HepG2 (cell line): ENCODE results near the gene FNDC4. TPM values are rescaled to one million over a fixed set of nuclear protein-coding genes. Genes with fewer than 3 reads are reported as not detected.

ENCODE experiments used
- ATAC-seq: fragments of 200-7000 bp; cut with Tn5 transposase; 3 replicates; pipeline ENCODE4 v1.9.1; 2020; ENCODE audit warnings: mild to moderate bottlenecking, moderate library complexity
- BruUV-seq: library from RNA; stranded (reverse); fragments of 400-500 nt; replicated peaks from 2 replicates; lab custom pipeline; 2021; lab: Mats Ljungman, UMichigan
- CTCF ChIA-PET: fragments of 300-600 bp; formaldehyde crosslinking; extraction: SDS; loops from one replicate; lab custom pipeline; 2021; ENCODE audit warnings: low total read pairs, inconsistent platforms, low intra/inter-chr PET ratio; lab: Yijun Ruan, JAX
- POLR2A ChIA-PET: fragments of 350-600 bp; sonication (Branson Sonifier 250); formaldehyde crosslinking; loops from one replicate; lab custom pipeline; 2020; ENCODE audit warnings: antibody characterized with exemption, inconsistent platforms; lab: Yijun Ruan, JAX
- DNase-seq: peaks from one replicate; pipeline ENCODE4 v3.0.0-alpha.2; 2015; ENCODE audit warnings: low spot score
- FAIRE-seq: peaks from 3 replicates; lab custom pipeline; 2011; peaks lifted over from hg19 to GRCh38; lab: Jason Lieb, UNC
- H2AFZ ChIP-seq: one replicate; pipeline ENCODE4 v1.6.1; 2011; ENCODE audit warnings: low read length, inconsistent platforms
- H3K27ac ChIP-seq: fragments of 300-600 bp; 3 replicates; pipeline ENCODE4 v1.8.0; 2011; ENCODE audit warnings: mixed run types, mild to moderate bottlenecking, mixed read lengths, low read length, inconsistent platforms; ENCODE audit not compliant: insufficient read depth; ENCODE audit errors: extremely low read length
- H3K27me3 ChIP-seq, 2 experiments: fragments of 200-600 bp in 1 of 2; 2 replicates in 1 of 2; 3 replicates in 1 of 2; pipeline versions ENCODE4 v1.6.0 to v1.8.0; 2011; ENCODE audit warnings: low read length in 2 of 2, mild to moderate bottlenecking in 2 of 2, moderate library complexity in 2 of 2, inconsistent platforms in 1 of 2; ENCODE audit not compliant: insufficient read depth in 2 of 2, control insufficient read depth in 1 of 2
- H3K36me3 ChIP-seq, 2 experiments: fragments of 200-600 bp in 1 of 2; replicated peaks in 1 of 2; 2 replicates in 1 of 2; 3 replicates in 1 of 2; pipeline versions ENCODE4 v1.5.1 to v1.8.0; 2011; ENCODE audit warnings: low read length in 2 of 2, inconsistent platforms in 1 of 2; ENCODE audit not compliant: insufficient read depth in 2 of 2, control insufficient read depth in 1 of 2
- H3K4me1 ChIP-seq: 2 replicates; pipeline ENCODE4 v1.5.1; 2012; ENCODE audit warnings: low read length, inconsistent platforms; ENCODE audit not compliant: insufficient read depth
- H3K4me2 ChIP-seq: 2 replicates; pipeline ENCODE4 v1.6.0; 2011; ENCODE audit warnings: low read depth, low read length, inconsistent platforms
- H3K4me3 ChIP-seq, 3 experiments: fragments of 200-600 bp in 1 of 3; sonication (generic), shearing (Covaris generic) in 1 of 3; replicated peaks in 1 of 3; 2 replicates each; pipeline ENCODE4 v1.5.1; 2011 to 2016; ENCODE audit warnings: low read length in 3 of 3, inconsistent platforms in 2 of 3, low read depth in 2 of 3, mild to moderate bottlenecking in 2 of 3, control low read depth in 1 of 3, mixed read lengths in 1 of 3; ENCODE audit not compliant: insufficient read depth in 1 of 3
- H3K79me2 ChIP-seq: one replicate; pipeline ENCODE4 v1.6.1; 2011; ENCODE audit warnings: low read length, inconsistent platforms; ENCODE audit not compliant: insufficient read depth
- H3K9ac ChIP-seq: 2 replicates; pipeline ENCODE4 v1.6.0; 2011; ENCODE audit warnings: mild to moderate bottlenecking, low read depth, low read length, inconsistent platforms; ENCODE audit not compliant: insufficient read depth
- H3K9me3 ChIP-seq: 2 replicates; pipeline ENCODE4 v1.5.1; 2012; ENCODE audit warnings: mild to moderate bottlenecking, low read length
- H4K20me1 ChIP-seq: 2 replicates; pipeline ENCODE4 v1.6.0; 2011; ENCODE audit warnings: inconsistent platforms, mild to moderate bottlenecking, low read length, moderate library complexity; ENCODE audit not compliant: insufficient read depth
- ERF ChIP-seq: IDR thresholded peaks from 2 replicates; pipeline ENCODE4 v1.6.1; 2018; ENCODE audit warnings: missing biosample characterization, missing genetic modification reagents
- HOXD1 ChIP-seq: sonication (generic); formaldehyde crosslinking; IDR thresholded peaks from 2 replicates; pipeline ENCODE4 v1.5.0; 2020; ENCODE audit warnings: missing genetic modification reagents
- KLF15 ChIP-seq: sonication (generic); formaldehyde crosslinking; IDR thresholded peaks from 2 replicates; pipeline ENCODE4 v1.8.1; 2023; ENCODE audit warnings: borderline replicate concordance, mild to moderate bottlenecking, inconsistent platforms, missing genetic modification reagents, mixed read lengths
- MBD4 ChIP-seq: IDR thresholded peaks from 2 replicates; pipeline ENCODE4 v1.6.1; 2012; ENCODE audit warnings: low read length, inconsistent platforms, borderline replicate concordance
- MBNL3 ChIP-seq: fragments of 250-450 bp; sonication (Bioruptor Pico); conservative IDR thresholded peaks from 2 replicates; pipeline ENCODE4 v1.8.0; 2022; ENCODE audit warnings: mild to moderate bottlenecking, inconsistent platforms
- NFE2L1 ChIP-seq: sonication (generic); formaldehyde crosslinking; IDR thresholded peaks from 2 replicates; pipeline ENCODE4 v1.4.0; 2020; ENCODE audit warnings: missing genetic modification reagents, mild to moderate bottlenecking, borderline replicate concordance
- PCBP2 ChIP-seq: fragments of 200-400 bp; formaldehyde crosslinking; optimal IDR thresholded peaks from 2 replicates; pipeline ENCODE3; 2018; ENCODE audit warnings: low read length, low read depth; ENCODE audit not compliant: poor library complexity, severe bottlenecking
- SAP130 ChIP-seq: IDR thresholded peaks from 2 replicates; pipeline ENCODE4 v1.6.1; 2016; ENCODE audit warnings: low read depth
- ZNF383 ChIP-seq: sonication (generic); formaldehyde crosslinking; IDR thresholded peaks from 2 replicates; pipeline ENCODE4 v1.4.0; 2020; ENCODE audit warnings: missing genetic modification reagents, mild to moderate bottlenecking, borderline replicate concordance
- ZNF546 ChIP-seq: sonication (generic); formaldehyde crosslinking; conservative IDR thresholded peaks from 2 replicates; pipeline ENCODE4 v1.8.1; 2023; ENCODE audit warnings: mild to moderate bottlenecking, missing genetic modification reagents
- WGBS: methylation state at CpG from one replicate; pipeline ENCODE4 v1.1.6; 2017; ENCODE audit warnings: low lambda C conversion rate; 5-methylcytosine and 5-hydroxymethylcytosine counted together
- in situ Hi-C: cut with HindIII; loops from 2 replicates; pipeline ENCODE4 v1.10.0; 2017; ENCODE audit warnings: low pct_unique_long_range_greater_than_20kb; ENCODE audit not compliant: extremely low pct_ligation_motif_present
- intact Hi-C: fragments of 100-400 bp; cut with micrococcal nuclease; formaldehyde crosslinking; loops from one replicate; pipeline ENCODE4 v1.10.0; 2022; ENCODE audit not compliant: unreplicated experiment
- polyA plus RNA-seq, 8 experiments: library from polyadenylated mRNA; depleted of rRNA in 3 of 8; stranded (reverse) in 7 of 8; unstranded in 1 of 8; fragments of >200 nt; fragmentation: Illumina TruSeq in 4 of 8; extraction: Trizol in 4 of 8; gene quantifications; 2 replicates each; pipeline versions ENCODE4 v1.2.1 to v1.2.3, GENCODE V29; 2011 to 2016; ENCODE audit warnings: low read depth in 4 of 8, missing spikeins in 1 of 8, mixed read lengths in 1 of 8; ENCODE audit not compliant: insufficient read depth in 1 of 8
- total RNA-seq, 5 experiments: library from RNA; depleted of rRNA; stranded (reverse); fragments of >200 nt; fragmentation: Illumina TruSeq; extraction: Trizol; gene quantifications; 2 replicates each; pipeline ENCODE4 v1.2.3, GENCODE V29; 2016; ENCODE audit warnings: low read depth in 1 of 5
- TF ChIP-seq, protein P1 (sequence below): IDR thresholded peaks from 2 replicates; pipeline ENCODE4 v1.6.1; 2012; ENCODE audit warnings: low read depth, low read length, improper control_type of control experiment
- TF ChIP-seq, protein P2 (sequence below): fragments of 450-650 bp; IDR thresholded peaks from 2 replicates; pipeline ENCODE4 v1.6.1; 2016
- TF ChIP-seq, protein P3 (sequence below): sonication (generic); formaldehyde crosslinking; IDR thresholded peaks from 2 replicates; pipeline ENCODE4 v1.4.0; 2020; ENCODE audit warnings: missing genetic modification reagents, borderline replicate concordance
- TF ChIP-seq, protein P4 (sequence below): sonication (generic); formaldehyde crosslinking; conservative IDR thresholded peaks from 2 replicates; pipeline ENCODE4 v1.8.1; 2023; ENCODE audit warnings: missing genetic modification reagents
- TF ChIP-seq, protein P5 (sequence below): sonication (generic); formaldehyde crosslinking; IDR thresholded peaks from 2 replicates; pipeline ENCODE4 v1.5.0; 2020; ENCODE audit warnings: missing genetic modification reagents

The FNDC4 gene
- total and polyA plus RNA-seq, 2 of the 13 experiments (the other 11 are each of a cell fraction or from before 2014, with no cell fraction given) = 9.0 to 17.4 TPM

DNA sequence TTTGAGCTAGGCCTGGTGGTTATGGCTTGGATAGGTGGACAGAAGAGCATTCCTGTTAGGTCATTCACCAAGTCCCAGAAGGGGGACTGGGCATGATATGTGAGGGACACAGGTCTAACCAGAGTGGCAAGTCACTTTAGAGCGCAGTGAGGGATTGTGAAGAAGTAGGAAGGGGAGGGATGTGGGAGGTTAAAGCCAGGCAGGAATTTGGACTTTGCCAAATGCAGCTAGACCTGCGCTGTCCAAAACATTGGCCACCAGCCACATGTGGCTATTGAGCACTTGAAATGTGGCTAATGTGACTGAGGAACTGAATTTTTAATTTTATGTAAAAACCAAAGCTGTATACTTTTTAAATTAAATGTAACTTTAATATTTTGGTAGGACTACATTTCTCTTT lies 25.3 kb upstream of the FNDC4 start (continued):
- TF ChIP-seq, protein P1, sequence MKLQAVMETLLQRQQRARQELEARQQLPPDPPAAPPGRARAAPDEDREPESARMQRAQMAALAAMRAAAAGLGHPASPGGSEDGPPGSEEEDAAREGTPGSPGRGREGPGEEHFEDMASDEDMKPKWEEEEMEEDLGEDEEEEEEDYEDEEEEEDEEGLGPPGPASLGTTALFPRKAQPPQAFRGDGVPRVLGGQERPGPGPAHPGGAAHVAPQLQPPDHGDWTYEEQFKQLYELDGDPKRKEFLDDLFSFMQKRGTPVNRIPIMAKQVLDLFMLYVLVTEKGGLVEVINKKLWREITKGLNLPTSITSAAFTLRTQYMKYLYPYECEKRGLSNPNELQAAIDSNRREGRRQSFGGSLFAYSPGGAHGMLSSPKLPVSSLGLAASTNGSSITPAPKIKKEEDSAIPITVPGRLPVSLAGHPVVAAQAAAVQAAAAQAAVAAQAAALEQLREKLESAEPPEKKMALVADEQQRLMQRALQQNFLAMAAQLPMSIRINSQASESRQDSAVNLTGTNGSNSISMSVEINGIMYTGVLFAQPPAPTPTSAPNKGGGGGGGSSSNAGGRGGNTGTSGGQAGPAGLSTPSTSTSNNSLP = no peak

DNA sequence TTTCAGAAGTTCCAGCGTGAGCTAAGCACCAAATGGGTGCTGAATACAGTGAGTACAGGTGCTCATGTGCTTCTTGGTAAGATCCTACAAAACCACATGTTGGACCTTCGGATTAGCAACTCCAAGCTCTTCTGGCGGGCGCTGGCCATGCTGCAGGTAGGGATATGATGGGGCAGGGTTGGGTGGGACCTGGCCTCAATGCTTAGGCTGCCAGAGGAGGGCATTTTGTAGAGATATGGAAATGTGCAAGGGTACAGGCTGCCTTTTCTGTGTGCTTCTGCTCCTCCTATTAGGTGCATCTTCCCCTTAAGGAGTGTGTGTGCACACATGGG lies 23.7 kb upstream of the FNDC4 start:
- Histone ChIP-seq H3K27me3 (no peaks in the 10 kb centered on the region), H2AFZ (no peak overlapping the region), H4K20me1 (no peaks in the 10 kb centered on the region), H3K36me3 (no peaks in the 10 kb centered on the region), H3K9ac (no peak overlapping the region), H3K27ac (peak overlapping the region; percentile 29), H3K79me2 (no peaks in the 10 kb centered on the region), H3K4me1 (peaks cover 29% of the 10 kb centered on the region), H3K4me2 (peak overlapping the region; percentile 8; the same call in 1 of the 2 replicates), H3K4me3 (no peak overlapping the region), H3K9me3 (no peaks in the 10 kb centered on the region)
- FAIRE-seq (no peak), ATAC-seq (no peak), DNase-seq (no peak)
- in situ Hi-C loops (no loop called here), intact Hi-C loops (no loop called here)
- 78% methylated on average over 4 of the region's 4 CpGs for WGBS
- ChIA-PET CTCF (no interaction called here), POLR2A (interaction anchor here (0.7 to 1.4 kb wide), 2 partner anchors 52 to 231 kb away, joined by 3 read pairs; no protein-coding TSS in a partner anchor)
- no TSS peak for BruUV-seq
- TF ChIP-seq KLF15 (CRISPR knock-in tag) = no peak
- TF ChIP-seq ZNF383 (CRISPR knock-in tag) = no peak
- TF ChIP-seq, protein P2, sequence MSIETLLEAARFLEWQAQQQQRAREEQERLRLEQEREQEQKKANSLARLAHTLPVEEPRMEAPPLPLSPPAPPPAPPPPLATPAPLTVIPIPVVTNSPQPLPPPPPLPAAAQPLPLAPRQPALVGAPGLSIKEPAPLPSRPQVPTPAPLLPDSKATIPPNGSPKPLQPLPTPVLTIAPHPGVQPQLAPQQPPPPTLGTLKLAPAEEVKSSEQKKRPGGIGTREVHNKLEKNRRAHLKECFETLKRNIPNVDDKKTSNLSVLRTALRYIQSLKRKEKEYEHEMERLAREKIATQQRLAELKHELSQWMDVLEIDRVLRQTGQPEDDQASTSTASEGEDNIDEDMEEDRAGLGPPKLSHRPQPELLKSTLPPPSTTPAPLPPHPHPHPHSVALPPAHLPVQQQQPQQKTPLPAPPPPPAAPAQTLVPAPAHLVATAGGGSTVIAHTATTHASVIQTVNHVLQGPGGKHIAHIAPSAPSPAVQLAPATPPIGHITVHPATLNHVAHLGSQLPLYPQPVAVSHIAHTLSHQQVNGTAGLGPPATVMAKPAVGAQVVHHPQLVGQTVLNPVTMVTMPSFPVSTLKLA = peak; percentile 54
- TF ChIP-seq, protein P3, sequence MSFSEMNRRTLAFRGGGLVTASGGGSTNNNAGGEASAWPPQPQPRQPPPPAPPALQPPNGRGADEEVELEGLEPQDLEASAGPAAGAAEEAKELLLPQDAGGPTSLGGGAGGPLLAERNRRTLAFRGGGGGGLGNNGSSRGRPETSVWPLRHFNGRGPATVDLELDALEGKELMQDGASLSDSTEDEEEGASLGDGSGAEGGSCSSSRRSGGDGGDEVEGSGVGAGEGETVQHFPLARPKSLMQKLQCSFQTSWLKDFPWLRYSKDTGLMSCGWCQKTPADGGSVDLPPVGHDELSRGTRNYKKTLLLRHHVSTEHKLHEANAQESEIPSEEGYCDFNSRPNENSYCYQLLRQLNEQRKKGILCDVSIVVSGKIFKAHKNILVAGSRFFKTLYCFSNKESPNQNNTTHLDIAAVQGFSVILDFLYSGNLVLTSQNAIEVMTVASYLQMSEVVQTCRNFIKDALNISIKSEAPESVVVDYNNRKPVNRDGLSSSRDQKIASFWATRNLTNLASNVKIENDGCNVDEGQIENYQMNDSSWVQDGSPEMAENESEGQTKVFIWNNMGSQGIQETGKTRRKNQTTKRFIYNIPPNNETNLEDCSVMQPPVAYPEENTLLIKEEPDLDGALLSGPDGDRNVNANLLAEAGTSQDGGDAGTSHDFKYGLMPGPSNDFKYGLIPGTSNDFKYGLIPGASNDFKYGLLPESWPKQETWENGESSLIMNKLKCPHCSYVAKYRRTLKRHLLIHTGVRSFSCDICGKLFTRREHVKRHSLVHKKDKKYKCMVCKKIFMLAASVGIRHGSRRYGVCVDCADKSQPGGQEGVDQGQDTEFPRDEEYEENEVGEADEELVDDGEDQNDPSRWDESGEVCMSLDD (CRISPR knock-in tag) = no peak
- no peak for TF ChIP-seq NFE2L1
- no peak for TF ChIP-seq HOXD1 (CRISPR knock-in tag)
- TF ChIP-seq, protein P4, sequence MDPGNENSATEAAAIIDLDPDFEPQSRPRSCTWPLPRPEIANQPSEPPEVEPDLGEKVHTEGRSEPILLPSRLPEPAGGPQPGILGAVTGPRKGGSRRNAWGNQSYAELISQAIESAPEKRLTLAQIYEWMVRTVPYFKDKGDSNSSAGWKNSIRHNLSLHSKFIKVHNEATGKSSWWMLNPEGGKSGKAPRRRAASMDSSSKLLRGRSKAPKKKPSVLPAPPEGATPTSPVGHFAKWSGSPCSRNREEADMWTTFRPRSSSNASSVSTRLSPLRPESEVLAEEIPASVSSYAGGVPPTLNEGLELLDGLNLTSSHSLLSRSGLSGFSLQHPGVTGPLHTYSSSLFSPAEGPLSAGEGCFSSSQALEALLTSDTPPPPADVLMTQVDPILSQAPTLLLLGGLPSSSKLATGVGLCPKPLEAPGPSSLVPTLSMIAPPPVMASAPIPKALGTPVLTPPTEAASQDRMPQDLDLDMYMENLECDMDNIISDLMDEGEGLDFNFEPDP (CRISPR knock-in tag) = 0 out of 2 replicates have a peak, but pooled peaks have one; percentile 8
- TF ChIP-seq ERF = no peak
- no peak for TF ChIP-seq MBNL3 (CRISPR knock-in tag)
- 0 out of 2 replicates have a peak, but pooled peaks have one; percentile 56 for TF ChIP-seq ZNF546 (CRISPR knock-in tag)
- TF ChIP-seq, protein P5, sequence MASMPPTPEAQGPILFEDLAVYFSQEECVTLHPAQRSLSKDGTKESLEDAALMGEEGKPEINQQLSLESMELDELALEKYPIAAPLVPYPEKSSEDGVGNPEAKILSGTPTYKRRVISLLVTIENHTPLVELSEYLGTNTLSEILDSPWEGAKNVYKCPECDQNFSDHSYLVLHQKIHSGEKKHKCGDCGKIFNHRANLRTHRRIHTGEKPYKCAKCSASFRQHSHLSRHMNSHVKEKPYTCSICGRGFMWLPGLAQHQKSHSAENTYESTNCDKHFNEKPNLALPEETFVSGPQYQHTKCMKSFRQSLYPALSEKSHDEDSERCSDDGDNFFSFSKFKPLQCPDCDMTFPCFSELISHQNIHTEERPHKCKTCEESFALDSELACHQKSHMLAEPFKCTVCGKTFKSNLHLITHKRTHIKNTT (CRISPR knock-in tag) = no peak
- TF ChIP-seq SAP130 (CRISPR knock-in tag) = no peak
- TF ChIP-seq PCBP2 = no peak
- no peak for TF ChIP-seq MBD4
